ENCODE results near the gene MAD1L1. TPM values are rescaled to one million over a fixed set of nuclear protein-coding genes. Genes with fewer than 3 reads are reported as not detected.
A peak's percentile ranks its signal among the peaks of the same experiment; 100 is the strongest.
"Not testable (repeated sequence)": the region's sequence is repeated elsewhere in the genome, so short reads cannot be mapped to it uniquely, and the experiment has no call there.

The MAD1L1 gene
- total and polyA plus RNA-seq, 5 donors from 2014 or later = 225 to 380 (median 300) TPM

DNA sequence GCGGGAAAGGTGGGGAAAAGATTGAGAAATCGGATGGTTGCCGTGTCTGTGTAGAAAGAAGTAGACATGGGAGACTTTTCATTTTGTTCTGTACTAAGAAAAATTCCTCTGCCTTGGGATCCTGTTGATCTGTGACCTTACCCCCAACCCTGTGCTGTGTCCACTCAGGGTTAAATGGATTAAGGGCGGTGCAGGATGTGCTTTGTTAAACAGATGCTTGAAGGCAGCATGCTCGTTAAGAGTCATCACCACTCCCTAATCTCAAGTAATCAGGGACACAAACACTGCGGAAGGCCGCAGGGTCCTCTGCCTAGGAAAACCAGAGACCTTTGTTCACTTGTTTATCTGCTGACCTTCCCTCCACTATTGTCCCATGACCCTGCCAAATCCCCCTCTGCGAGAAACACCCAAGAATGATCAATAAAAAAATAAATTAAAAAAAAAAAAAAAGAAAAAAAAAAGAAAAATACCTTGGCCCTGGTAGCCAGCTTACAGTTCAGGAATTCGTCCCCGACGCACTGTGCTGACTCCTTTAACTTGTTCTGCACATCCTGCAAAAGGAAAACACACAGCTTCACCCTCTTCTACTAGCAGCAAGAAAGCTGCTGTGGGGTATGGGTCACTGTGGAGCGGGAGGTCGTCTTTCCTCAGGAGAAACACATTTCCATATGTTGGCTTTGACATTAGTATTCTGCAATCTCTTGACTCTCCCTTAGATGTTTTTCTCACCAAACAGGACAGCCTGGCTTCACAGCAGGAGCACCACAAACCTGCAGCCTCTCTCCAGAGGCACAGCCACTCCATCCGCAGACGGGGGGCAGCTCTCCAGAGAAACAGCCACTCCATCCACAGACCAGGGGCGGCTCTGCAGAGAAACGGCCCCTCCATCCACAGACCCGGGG is 36.6 kb upstream of the MAD1L1 start:
- not testable (repeated sequence) for ATAC-seq (ENCODE audit: low read depth in 2 of 2); H3K27ac Mint-ChIP-seq; H3K27ac ChIP-seq (ENCODE audit: insufficient read depth, low read length, poor library complexity, severe bottlenecking); H3K9me3 Mint-ChIP-seq; H3K27me3 ChIP-seq (ENCODE audit: control insufficient read depth, insufficient read depth, low read length); H3K9me3 ChIP-seq (ENCODE audit: control insufficient read depth in 2 of 2, low read length in 2 of 2); H3K36me3 ChIP-seq (ENCODE audit: control insufficient read depth, insufficient read depth, low read length); H3K4me3 Mint-ChIP-seq; H3K4me1 Mint-ChIP-seq; H3K4me1 ChIP-seq (ENCODE audit: control insufficient read depth, insufficient read depth, low read length, poor library complexity, severe bottlenecking); H3K27me3 Mint-ChIP-seq; DNase-seq; H3K4me3 ChIP-seq (ENCODE audit: low read depth, low read length)
- peaks cover 11% of the 10 kb centered on the region for H3K36me3 Mint-ChIP-seq

- H3K4me1 ChIP-seq (ENCODE audit: control insufficient read depth, insufficient read depth, low read length, poor library complexity, severe bottlenecking) = no peaks in the 10 kb centered on the region
- ATAC-seq (ENCODE audit: low read depth in 2 of 2) (no peak), DNase-seq (no peak)
- H3K27ac ChIP-seq (ENCODE audit: insufficient read depth, low read length, poor library complexity, severe bottlenecking) = no peak overlapping the region
- no peaks in the 10 kb centered on the region for H3K36me3 ChIP-seq (ENCODE audit: control insufficient read depth, insufficient read depth, low read length)
- no peak overlapping the region for H3K4me3 ChIP-seq (ENCODE audit: low read depth, low read length)
- no peaks in the 10 kb centered on the region for H3K9me3 ChIP-seq (ENCODE audit: control insufficient read depth in 2 of 2, low read length in 2 of 2)
- peaks cover 16% of the 10 kb centered on the region for H3K36me3 Mint-ChIP-seq
- H3K27me3 Mint-ChIP-seq = no peaks in the 10 kb centered on the region
- H3K4me1 Mint-ChIP-seq = peaks cover 0 to 3% (median under 1%) of the 10 kb centered on the region in 4 donors
- H3K9me3 Mint-ChIP-seq = no peaks in the 10 kb centered on the region
- no peak overlapping the region for H3K4me3 Mint-ChIP-seq
- no peaks in the 10 kb centered on the region for H3K27me3 ChIP-seq (ENCODE audit: control insufficient read depth, insufficient read depth, low read length)
- no peak overlapping the region for H3K27ac Mint-ChIP-seq
Observed at GRCh38 chr7:2266911-2267310, 34.2 kb upstream of the MAD1L1 start.

DNA sequence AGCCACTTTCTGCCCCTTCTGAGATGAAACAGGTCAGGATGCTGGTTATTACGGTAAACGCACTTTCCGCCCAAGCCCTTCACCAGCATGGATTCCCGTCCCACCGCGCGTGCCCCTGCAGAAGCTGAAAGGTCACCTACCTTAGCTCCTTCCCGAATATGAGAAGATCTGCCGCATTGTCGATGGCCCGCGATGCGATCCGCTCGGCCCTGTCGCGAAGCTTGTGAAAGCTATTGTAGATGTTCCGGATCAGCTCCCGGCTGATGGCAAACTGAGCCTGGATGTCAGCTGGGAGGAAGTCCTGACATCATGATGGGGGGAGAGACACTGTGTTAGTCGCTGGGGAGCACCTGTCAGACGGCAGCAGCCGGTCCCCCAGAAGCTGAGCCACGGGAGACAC is 31.4 kb upstream of the MAD1L1 start:
- Mint-ChIP-seq H3K36me3 (peaks cover 10% of the 10 kb centered on the region), H3K27ac (peak overlapping the region in 1 of 3 donors; percentile 11), H3K27me3 (no peaks in the 10 kb centered on the region), H3K4me3 (no peak overlapping the region), H3K4me1 (peaks cover 0 to 12% (median 6%) of the 10 kb centered on the region in 4 donors), H3K9me3 (no peaks in the 10 kb centered on the region)
- no peaks in the 10 kb centered on the region for H3K9me3 ChIP-seq (ENCODE audit: control insufficient read depth in 2 of 2, low read length in 2 of 2)
- H3K4me3 ChIP-seq (ENCODE audit: low read depth, low read length) = no peak overlapping the region
- peaks cover 4% of the 10 kb centered on the region for H3K4me1 ChIP-seq (ENCODE audit: control insufficient read depth, insufficient read depth, low read length, poor library complexity, severe bottlenecking)
- no peaks in the 10 kb centered on the region for H3K27me3 ChIP-seq (ENCODE audit: control insufficient read depth, insufficient read depth, low read length)
- no peaks in the 10 kb centered on the region for H3K36me3 ChIP-seq (ENCODE audit: control insufficient read depth, insufficient read depth, low read length)
- ATAC-seq (ENCODE audit: low read depth in 2 of 2) = no peak
- no peak for DNase-seq
- H3K27ac ChIP-seq (ENCODE audit: insufficient read depth, low read length, poor library complexity, severe bottlenecking) = no peak overlapping the region

DNA sequence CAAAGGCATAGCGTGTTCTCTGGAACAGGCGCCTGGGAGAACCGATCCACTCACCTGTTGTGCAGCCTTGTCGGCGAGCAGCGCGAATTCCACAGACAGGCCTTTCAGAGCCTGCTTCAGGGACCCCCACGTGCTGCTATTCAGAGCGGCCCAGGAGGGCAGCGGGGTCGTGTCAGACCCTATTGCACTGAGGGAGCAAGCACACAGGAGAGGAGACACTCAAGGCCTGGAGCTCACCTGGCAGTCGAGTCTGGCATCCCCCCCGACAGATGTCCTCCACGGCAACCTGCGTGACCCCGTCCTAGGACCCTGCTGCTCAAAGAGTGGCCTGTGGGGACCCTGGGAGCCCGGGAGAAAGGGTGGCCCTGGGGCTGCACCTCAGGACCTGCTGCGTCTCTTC is 30.4 kb upstream of the MAD1L1 start:
- Histone ChIP-seq H3K9me3 (ENCODE audit: control insufficient read depth in 2 of 2, low read length in 2 of 2) (no peaks in the 10 kb centered on the region), H3K36me3 (ENCODE audit: control insufficient read depth, insufficient read depth, low read length) (no peaks in the 10 kb centered on the region), H3K27ac (ENCODE audit: insufficient read depth, low read length, poor library complexity, severe bottlenecking) (no peak overlapping the region), H3K27me3 (ENCODE audit: control insufficient read depth, insufficient read depth, low read length) (no peaks in the 10 kb centered on the region), H3K4me1 (ENCODE audit: control insufficient read depth, insufficient read depth, low read length, poor library complexity, severe bottlenecking) (peaks cover 4% of the 10 kb centered on the region), H3K4me3 (ENCODE audit: low read depth, low read length) (no peak overlapping the region)
- Mint-ChIP-seq H3K9me3 (no peaks in the 10 kb centered on the region), H3K4me3 (no peak overlapping the region), H3K4me1 (peaks cover 0 to 12% (median 6%) of the 10 kb centered on the region in 4 donors), H3K27me3 (no peaks in the 10 kb centered on the region), H3K27ac (no peak overlapping the region), H3K36me3 (peaks cover 10% of the 10 kb centered on the region)
- DNase-seq (no peak), ATAC-seq (ENCODE audit: low read depth in 2 of 2) (no peak)

- Mint-ChIP-seq H3K36me3 (peaks cover 11% of the 10 kb centered on the region), H3K4me1 (peaks cover 0 to 12% (median 6%) of the 10 kb centered on the region in 4 donors), H3K4me3 (peak overlapping the region in 2 of 4 donors; percentile 55 to 65), H3K27ac (peak overlapping the region; percentile 88 to 96 (median 90)), H3K9me3 (no peaks in the 10 kb centered on the region), H3K27me3 (no peaks in the 10 kb centered on the region)
- H3K27ac ChIP-seq (ENCODE audit: insufficient read depth, low read length, poor library complexity, severe bottlenecking) = peak overlapping the region; percentile 28
- H3K27me3 ChIP-seq (ENCODE audit: control insufficient read depth, insufficient read depth, low read length) = no peaks in the 10 kb centered on the region
- no peak overlapping the region for H3K4me3 ChIP-seq (ENCODE audit: low read depth, low read length)
- peaks cover 4% of the 10 kb centered on the region for H3K4me1 ChIP-seq (ENCODE audit: control insufficient read depth, insufficient read depth, low read length, poor library complexity, severe bottlenecking)
- no peaks in the 10 kb centered on the region for H3K9me3 ChIP-seq (ENCODE audit: control insufficient read depth in 2 of 2, low read length in 2 of 2)
- no peaks in the 10 kb centered on the region for H3K36me3 ChIP-seq (ENCODE audit: control insufficient read depth, insufficient read depth, low read length)
- DNase-seq (peak in 2 of 3 donors; percentile 12 to 37), ATAC-seq (ENCODE audit: low read depth in 2 of 2) (peak in 1 of 2 donors; percentile 42)
Observed at GRCh38 chr7:2261611-2262010, 28.9 kb upstream of the MAD1L1 start.

DNA sequence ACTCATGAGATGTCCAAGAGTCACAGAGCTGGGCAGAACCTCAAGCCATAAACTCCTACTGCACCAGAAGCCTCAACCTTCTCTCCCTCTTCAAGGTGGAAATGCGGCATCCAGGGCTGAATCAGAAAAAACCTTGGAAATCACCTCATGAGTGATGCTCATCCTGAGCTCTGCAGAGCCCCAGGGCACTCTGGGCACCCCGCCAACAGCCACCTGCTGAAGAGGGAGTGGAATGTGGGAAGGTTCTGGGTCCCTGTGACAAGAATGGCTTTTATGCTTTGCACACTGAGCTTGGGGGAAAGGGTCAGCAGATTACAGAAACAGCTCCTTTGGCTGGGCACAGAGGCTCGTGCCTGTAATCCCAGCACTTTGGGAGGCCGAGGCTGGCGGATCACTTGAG is 28.1 kb upstream of the MAD1L1 start:
- no peak for ATAC-seq (ENCODE audit: low read depth in 2 of 2)
- no peaks in the 10 kb centered on the region for H3K9me3 ChIP-seq (ENCODE audit: control insufficient read depth in 2 of 2, low read length in 2 of 2)
- H3K27ac ChIP-seq (ENCODE audit: insufficient read depth, low read length, poor library complexity, severe bottlenecking) = no peak overlapping the region
- no peak overlapping the region for H3K4me3 ChIP-seq (ENCODE audit: low read depth, low read length)
- Mint-ChIP-seq H3K36me3 (peaks cover 14% of the 10 kb centered on the region), H3K4me3 (no peak overlapping the region), H3K4me1 (peaks cover 0 to 12% (median 6%) of the 10 kb centered on the region in 4 donors), H3K27me3 (no peaks in the 10 kb centered on the region), H3K27ac (peak overlapping the region in 1 of 3 donors; percentile 47), H3K9me3 (no peaks in the 10 kb centered on the region)
- no peaks in the 10 kb centered on the region for H3K27me3 ChIP-seq (ENCODE audit: control insufficient read depth, insufficient read depth, low read length)
- H3K36me3 ChIP-seq (ENCODE audit: control insufficient read depth, insufficient read depth, low read length) = no peaks in the 10 kb centered on the region
- DNase-seq = no peak
- peaks cover 4% of the 10 kb centered on the region for H3K4me1 ChIP-seq (ENCODE audit: control insufficient read depth, insufficient read depth, low read length, poor library complexity, severe bottlenecking)

GRCh38 chr7:2259480-2259879 is 26.7 kb upstream of the MAD1L1 start:
- H3K27ac ChIP-seq (ENCODE audit: insufficient read depth, low read length, poor library complexity, severe bottlenecking) = no peak overlapping the region
- no peaks in the 10 kb centered on the region for H3K36me3 ChIP-seq (ENCODE audit: control insufficient read depth, insufficient read depth, low read length)
- ATAC-seq (ENCODE audit: low read depth in 2 of 2) (no peak), DNase-seq (no peak)
- no peaks in the 10 kb centered on the region for H3K9me3 ChIP-seq (ENCODE audit: control insufficient read depth in 2 of 2, low read length in 2 of 2)
- Mint-ChIP-seq H3K4me3 (no peak overlapping the region), H3K27ac (peak overlapping the region in 1 of 3 donors; percentile 43), H3K4me1 (peaks cover 0 to 12% (median 6%) of the 10 kb centered on the region in 4 donors), H3K9me3 (no peaks in the 10 kb centered on the region), H3K36me3 (peaks cover 13% of the 10 kb centered on the region), H3K27me3 (no peaks in the 10 kb centered on the region)
- H3K4me1 ChIP-seq (ENCODE audit: control insufficient read depth, insufficient read depth, low read length, poor library complexity, severe bottlenecking) = peaks cover 4% of the 10 kb centered on the region
- no peak overlapping the region for H3K4me3 ChIP-seq (ENCODE audit: low read depth, low read length)
- no peaks in the 10 kb centered on the region for H3K27me3 ChIP-seq (ENCODE audit: control insufficient read depth, insufficient read depth, low read length)
